ENCODE measurements around the gene OLA1.

GRCh38 chr2:174120346-174120745 is 128.0 kb downstream of the OLA1 start:
- TF ChIP-seq POLR2AphosphoS5 (IDR thresholded peaks at IDR 0.05) (no peak), CTCF (IDR thresholded peaks at IDR 0.05; ENCODE audit: poor library complexity, severe bottlenecking) (no peak)
- TF ChIP-seq, protein P1, sequence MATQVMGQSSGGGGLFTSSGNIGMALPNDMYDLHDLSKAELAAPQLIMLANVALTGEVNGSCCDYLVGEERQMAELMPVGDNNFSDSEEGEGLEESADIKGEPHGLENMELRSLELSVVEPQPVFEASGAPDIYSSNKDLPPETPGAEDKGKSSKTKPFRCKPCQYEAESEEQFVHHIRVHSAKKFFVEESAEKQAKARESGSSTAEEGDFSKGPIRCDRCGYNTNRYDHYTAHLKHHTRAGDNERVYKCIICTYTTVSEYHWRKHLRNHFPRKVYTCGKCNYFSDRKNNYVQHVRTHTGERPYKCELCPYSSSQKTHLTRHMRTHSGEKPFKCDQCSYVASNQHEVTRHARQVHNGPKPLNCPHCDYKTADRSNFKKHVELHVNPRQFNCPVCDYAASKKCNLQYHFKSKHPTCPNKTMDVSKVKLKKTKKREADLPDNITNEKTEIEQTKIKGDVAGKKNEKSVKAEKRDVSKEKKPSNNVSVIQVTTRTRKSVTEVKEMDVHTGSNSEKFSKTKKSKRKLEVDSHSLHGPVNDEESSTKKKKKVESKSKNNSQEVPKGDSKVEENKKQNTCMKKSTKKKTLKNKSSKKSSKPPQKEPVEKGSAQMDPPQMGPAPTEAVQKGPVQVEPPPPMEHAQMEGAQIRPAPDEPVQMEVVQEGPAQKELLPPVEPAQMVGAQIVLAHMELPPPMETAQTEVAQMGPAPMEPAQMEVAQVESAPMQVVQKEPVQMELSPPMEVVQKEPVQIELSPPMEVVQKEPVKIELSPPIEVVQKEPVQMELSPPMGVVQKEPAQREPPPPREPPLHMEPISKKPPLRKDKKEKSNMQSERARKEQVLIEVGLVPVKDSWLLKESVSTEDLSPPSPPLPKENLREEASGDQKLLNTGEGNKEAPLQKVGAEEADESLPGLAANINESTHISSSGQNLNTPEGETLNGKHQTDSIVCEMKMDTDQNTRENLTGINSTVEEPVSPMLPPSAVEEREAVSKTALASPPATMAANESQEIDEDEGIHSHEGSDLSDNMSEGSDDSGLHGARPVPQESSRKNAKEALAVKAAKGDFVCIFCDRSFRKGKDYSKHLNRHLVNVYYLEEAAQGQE (IDR thresholded peaks at IDR 0.05; ENCODE audit: borderline replicate concordance): no peak
